Panc1 (cell line): ENCODE data around the gene U2SURP. TPM values are rescaled to one million over a fixed set of nuclear protein-coding genes. Genes with fewer than 3 reads are reported as not detected.

Source experiments
- ATAC-seq: fragments of 200-7000 bp; cut with Tn5 transposase; 2 replicates; pipeline ENCODE4 v1.9.1; 2020; ENCODE audit warnings: mild to moderate bottlenecking, moderate library complexity
- BruUV-seq: library from RNA; stranded (reverse); fragments of 400-500 nt; replicated peaks from 2 replicates; lab custom pipeline; 2021; lab: Mats Ljungman, UMichigan
- CTCF ChIA-PET: fragments of 300-600 bp; sonication (Branson Sonifier 250); formaldehyde crosslinking; loops from one replicate; lab custom pipeline; 2022; ENCODE audit warnings: antibody characterized with exemption; lab: Charles Lee
- POLR2A ChIA-PET: fragments of 300-600 bp; sonication (Branson Sonifier 250); formaldehyde crosslinking; loops from one replicate; lab custom pipeline; 2022; ENCODE audit warnings: antibody characterized with exemption; lab: Charles Lee
- DNase-seq: peaks from one replicate; pipeline ENCODE4 v3.0.0-alpha.2; 2010; ENCODE audit warnings: low read depth, low spot score
- H3K27ac ChIP-seq: 2 replicates; pipeline ENCODE4 v1.5.1; 2011; ENCODE audit warnings: mild to moderate bottlenecking, low read length, inconsistent platforms
- H3K27me3 ChIP-seq: fragments of 200-500 bp; sonication (Bioruptor generic); 2 replicates; pipeline ENCODE4 v1.6.0; 2014; ENCODE audit warnings: low read length, inconsistent platforms; ENCODE audit not compliant: control insufficient read depth, insufficient read depth
- H3K36me3 ChIP-seq: fragments of 200-500 bp; sonication (Bioruptor generic); 2 replicates; pipeline ENCODE4 v1.5.1; 2014; ENCODE audit warnings: inconsistent platforms, mild to moderate bottlenecking, low read length, moderate library complexity; ENCODE audit not compliant: control insufficient read depth, insufficient read depth
- H3K4me1 ChIP-seq: 2 replicates; pipeline ENCODE4 v1.5.1; 2011; ENCODE audit warnings: inconsistent platforms, mild to moderate bottlenecking, low read length, moderate library complexity; ENCODE audit not compliant: control insufficient read depth, insufficient read depth
- H3K4me3 ChIP-seq, 2 experiments: 2 replicates each; pipeline ENCODE4 v1.5.1; 2011 to 2012; ENCODE audit warnings: low read depth in 2 of 2, low read length in 2 of 2, mild to moderate bottlenecking in 2 of 2, inconsistent platforms in 1 of 2, moderate library complexity in 1 of 2
- H3K9me3 ChIP-seq: fragments of 200-500 bp; sonication (Bioruptor generic); 2 replicates; pipeline ENCODE4 v1.5.1; 2014; ENCODE audit warnings: low read depth, mild to moderate bottlenecking, inconsistent platforms, low read length, moderate library complexity; ENCODE audit not compliant: control insufficient read depth, insufficient read depth
- CTCF ChIP-seq: fragments of 450-650 bp; IDR thresholded peaks from 2 replicates; pipeline ENCODE4 v1.5.1; 2017; ENCODE audit warnings: mild to moderate bottlenecking
- POLR2AphosphoS5 ChIP-seq: IDR thresholded peaks from 2 replicates; pipeline ENCODE4 v1.6.1; 2012; ENCODE audit warnings: mild to moderate bottlenecking, low read depth, low read length, moderate library complexity
- REST ChIP-seq, 2 experiments: IDR thresholded peaks; 2 replicates each; pipeline ENCODE4 v1.6.1; 2011 to 2012; ENCODE audit warnings: low read depth in 2 of 2, control low read depth in 1 of 2, low read length in 1 of 2, mild to moderate bottlenecking in 1 of 2, moderate library complexity in 1 of 2; ENCODE audit not compliant: insufficient read depth in 1 of 2
- SIN3A ChIP-seq: IDR thresholded peaks from 2 replicates; pipeline ENCODE4 v1.6.1; 2012; ENCODE audit warnings: low read depth, mild to moderate bottlenecking, low read length, moderate library complexity, borderline replicate concordance; ENCODE audit not compliant: insufficient read depth
- TCF7L2 ChIP-seq: IDR thresholded peaks from 2 replicates; pipeline ENCODE4 v1.6.1; 2011; ENCODE audit warnings: mild to moderate bottlenecking, low read depth, low read length, inconsistent platforms
- in situ Hi-C: cut with HindIII; loops from 2 replicates; pipeline ENCODE4 v1.10.0; 2016; ENCODE audit warnings: low sequenced_read_pairs, low pct_unique_long_range_greater_than_20kb
- intact Hi-C: fragments of 100-400 bp; cut with micrococcal nuclease; formaldehyde crosslinking; loops from one replicate; pipeline ENCODE4 v1.10.0; 2022; ENCODE audit not compliant: unreplicated experiment
- total RNA-seq: library from RNA; stranded (reverse); gene quantifications from one replicate; pipeline ENCODE4 v1.2.1, GENCODE V29; 2021; ENCODE audit not compliant: unreplicated experiment

Gene U2SURP
- total RNA-seq, 1 experiment from 2014 or later, result 135 TPM

DNA sequence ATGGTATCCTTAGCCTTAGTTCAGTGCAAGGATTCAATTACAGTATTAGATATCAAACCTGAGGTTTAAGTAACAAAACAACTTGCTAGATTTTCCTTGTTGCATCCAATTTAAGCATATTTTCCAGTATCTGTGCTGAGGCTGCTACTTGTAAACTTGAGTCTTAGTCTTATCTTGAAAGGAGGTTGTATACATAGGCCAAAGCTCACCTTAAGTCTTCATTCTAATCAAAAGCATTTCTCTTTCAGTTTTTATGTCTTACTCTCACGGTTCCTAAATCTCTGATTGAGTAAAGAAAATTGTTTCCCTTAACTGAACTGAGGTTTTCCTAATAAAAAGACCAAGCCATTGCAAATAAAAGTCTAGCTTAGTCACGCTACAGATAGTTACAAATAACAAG lies 52.6 kb downstream of the U2SURP start:
- no peaks in the 10 kb centered on the region for H3K9me3 ChIP-seq
- POLR2A ChIA-PET, result no interaction called here
- intact Hi-C loops (loop anchor here (10.0 kb wide), 1 partner anchor 621 kb away; no protein-coding TSS in a partner anchor), in situ Hi-C loops (no loop called here)
- no peak for ATAC-seq
- no peak for DNase-seq
- H3K4me3 ChIP-seq, result no peak overlapping the region
- H3K36me3 ChIP-seq, result peaks cover 52% of the 10 kb centered on the region
- H3K27me3 ChIP-seq, result no peaks in the 10 kb centered on the region
- no TSS peak for BruUV-seq
- no peak overlapping the region for H3K27ac ChIP-seq
- no peak for TF ChIP-seq REST (IDR thresholded peaks at IDR 0.05; ENCODE audit: insufficient read depth in 1 of 2, low read depth in 2 of 2, low read length in 1 of 2)
- no peak for TF ChIP-seq SIN3A
- no peak for TF ChIP-seq CTCF
- TF ChIP-seq POLR2AphosphoS5, result no peak
- no peak for TF ChIP-seq TCF7L2
- H3K4me1 ChIP-seq, result no peaks in the 10 kb centered on the region
- CTCF ChIA-PET, result no interaction called here

- CTCF ChIA-PET, result no interaction called here
- in situ Hi-C loops, result no loop called here
- no TSS peak for BruUV-seq
- intact Hi-C loops, result loop anchor here (10.0 kb wide), 1 partner anchor 618 kb away; no protein-coding TSS in a partner anchor
- Histone ChIP-seq H3K27ac (no peak overlapping the region), H3K4me3 (no peak overlapping the region), H3K27me3 (no peaks in the 10 kb centered on the region), H3K9me3 (no peaks in the 10 kb centered on the region), H3K36me3 (peaks cover 49% of the 10 kb centered on the region), H3K4me1 (no peaks in the 10 kb centered on the region)
- ATAC-seq, result no peak
- TF ChIP-seq REST (IDR thresholded peaks at IDR 0.05; ENCODE audit: insufficient read depth in 1 of 2, low read depth in 2 of 2, low read length in 1 of 2) (no peak), SIN3A (no peak), TCF7L2 (no peak), POLR2AphosphoS5 (no peak), CTCF (no peak)
- DNase-seq, result no peak
- POLR2A ChIA-PET, result no interaction called here
Measured at GRCh38 chr3:143056372-143056771, 55.0 kb downstream of the U2SURP start.
